ENCODE measurements around the gene RBBP6. TPM values are rescaled to one million over a fixed set of nuclear protein-coding genes. Genes with fewer than 3 reads are reported as not detected.

Gene RBBP6
- polyA plus RNA-seq, 2 of the 4 experiments (the other 2 are of a cell fraction), result 25.0 to 49.3 TPM

DNA sequence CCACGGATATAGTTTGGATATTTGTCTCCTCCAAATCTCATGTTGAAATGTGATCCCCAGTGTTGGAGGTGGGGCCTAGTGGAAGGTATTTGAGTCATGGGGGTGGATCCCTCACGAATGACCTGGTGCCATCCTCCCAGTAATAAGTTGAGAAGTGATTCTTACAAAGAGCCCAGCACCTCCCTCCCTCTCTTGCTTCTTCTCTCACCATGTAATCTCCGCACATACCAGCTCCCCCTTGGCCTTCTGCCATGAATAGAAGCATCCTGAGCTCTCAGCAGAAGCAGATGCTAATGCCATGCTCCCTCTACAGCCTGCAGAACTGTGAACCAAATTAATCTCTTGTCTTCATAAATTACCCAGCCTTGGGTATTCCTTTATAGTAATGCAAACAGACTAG, 41.9 kb upstream of the RBBP6 start:
- H3K4me1 ChIP-seq, result no peaks in the 10 kb centered on the region
- no peak for ATAC-seq
- TF ChIP-seq HDAC2 (IDR thresholded peaks at IDR 0.05) (no peak), JUNB (IDR thresholded peaks at IDR 0.05) (no peak), FOSB (CRISPR knock-in tag; IDR thresholded peaks at IDR 0.05) (no peak), MYC (IDR thresholded peaks at IDR 0.05; ENCODE audit: borderline replicate concordance, low read length) (no peak), EHMT2 (IDR thresholded peaks at IDR 0.05; ENCODE audit: low read depth) (no peak), CBX2 (IDR thresholded peaks at IDR 0.05; ENCODE audit: borderline replicate concordance, low read depth) (no peak), CEBPB (IDR thresholded peaks at IDR 0.05) (no peak), EHF (CRISPR knock-in tag; IDR thresholded peaks at IDR 0.05) (no peak), POLR2AphosphoS2 (conservative IDR thresholded peaks at IDR 0.05; ENCODE audit: low read length) (no peak), HEYL (CRISPR knock-in tag; IDR thresholded peaks at IDR 0.05) (no peak), TP53 (CRISPR knock-in tag; IDR thresholded peaks at IDR 0.05) (no peak), KDM5A (IDR thresholded peaks at IDR 0.05) (no peak), ESRRA (IDR thresholded peaks at IDR 0.05; ENCODE audit: borderline replicate concordance, low read length) (no peak)
- TF ChIP-seq, protein P1, sequence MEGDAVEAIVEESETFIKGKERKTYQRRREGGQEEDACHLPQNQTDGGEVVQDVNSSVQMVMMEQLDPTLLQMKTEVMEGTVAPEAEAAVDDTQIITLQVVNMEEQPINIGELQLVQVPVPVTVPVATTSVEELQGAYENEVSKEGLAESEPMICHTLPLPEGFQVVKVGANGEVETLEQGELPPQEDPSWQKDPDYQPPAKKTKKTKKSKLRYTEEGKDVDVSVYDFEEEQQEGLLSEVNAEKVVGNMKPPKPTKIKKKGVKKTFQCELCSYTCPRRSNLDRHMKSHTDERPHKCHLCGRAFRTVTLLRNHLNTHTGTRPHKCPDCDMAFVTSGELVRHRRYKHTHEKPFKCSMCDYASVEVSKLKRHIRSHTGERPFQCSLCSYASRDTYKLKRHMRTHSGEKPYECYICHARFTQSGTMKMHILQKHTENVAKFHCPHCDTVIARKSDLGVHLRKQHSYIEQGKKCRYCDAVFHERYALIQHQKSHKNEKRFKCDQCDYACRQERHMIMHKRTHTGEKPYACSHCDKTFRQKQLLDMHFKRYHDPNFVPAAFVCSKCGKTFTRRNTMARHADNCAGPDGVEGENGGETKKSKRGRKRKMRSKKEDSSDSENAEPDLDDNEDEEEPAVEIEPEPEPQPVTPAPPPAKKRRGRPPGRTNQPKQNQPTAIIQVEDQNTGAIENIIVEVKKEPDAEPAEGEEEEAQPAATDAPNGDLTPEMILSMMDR (IDR thresholded peaks at IDR 0.05), result no peak
- TF ChIP-seq, protein P2, sequence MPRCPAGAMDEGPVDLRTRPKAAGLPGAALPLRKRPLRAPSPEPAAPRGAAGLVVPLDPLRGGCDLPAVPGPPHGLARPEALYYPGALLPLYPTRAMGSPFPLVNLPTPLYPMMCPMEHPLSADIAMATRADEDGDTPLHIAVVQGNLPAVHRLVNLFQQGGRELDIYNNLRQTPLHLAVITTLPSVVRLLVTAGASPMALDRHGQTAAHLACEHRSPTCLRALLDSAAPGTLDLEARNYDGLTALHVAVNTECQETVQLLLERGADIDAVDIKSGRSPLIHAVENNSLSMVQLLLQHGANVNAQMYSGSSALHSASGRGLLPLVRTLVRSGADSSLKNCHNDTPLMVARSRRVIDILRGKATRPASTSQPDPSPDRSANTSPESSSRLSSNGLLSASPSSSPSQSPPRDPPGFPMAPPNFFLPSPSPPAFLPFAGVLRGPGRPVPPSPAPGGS (IDR thresholded peaks at IDR 0.05), result no peak
- TF ChIP-seq, protein P3, sequence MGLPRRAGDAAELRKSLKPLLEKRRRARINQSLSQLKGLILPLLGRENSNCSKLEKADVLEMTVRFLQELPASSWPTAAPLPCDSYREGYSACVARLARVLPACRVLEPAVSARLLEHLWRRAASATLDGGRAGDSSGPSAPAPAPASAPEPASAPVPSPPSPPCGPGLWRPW (IDR thresholded peaks at IDR 0.05), result no peak
- H3K27ac ChIP-seq, result no peak overlapping the region
- no peak for FAIRE-seq
- H3K4me3 ChIP-seq, result no peak overlapping the region
- no peak overlapping the region for H3K4me2 ChIP-seq
- 20% methylated on average over 3 of the region's 3 CpGs for whole genome bisulfite sequencing (ENCODE audit: missing lambda C conversion rate)
- POLR2A ChIA-PET, result no interaction called here
- CTCF ChIA-PET, result interaction anchor here (0.6 to 13.8 kb wide), 4 partner anchors 111 to 462 kb away, joined by 3 to 279 read pairs (median 8); no protein-coding TSS in a partner anchor
- no peak for DNase-seq (ENCODE audit: low read depth in 1 of 2, low spot score in 1 of 2)
- H3K9me3 ChIP-seq, result no peaks in the 10 kb centered on the region

- no peaks in the 10 kb centered on the region for H3K4me1 ChIP-seq
- ChIA-PET CTCF (interaction anchor here (0.6 to 13.8 kb wide), 14 partner anchors 9 to 576 kb away, joined by 3 to 279 read pairs (median 4); no protein-coding TSS in a partner anchor), POLR2A (no interaction called here)
- DNase-seq (ENCODE audit: low read depth in 1 of 2, low spot score in 1 of 2) (peak; percentile 50 to 57), FAIRE-seq (no peak), ATAC-seq (peak; percentile 91 to 92)
- no peaks in the 10 kb centered on the region for H3K9me3 ChIP-seq
- 11% methylated on average over 15 of the region's 15 CpGs for WGBS (ENCODE audit: missing lambda C conversion rate)
- no peak overlapping the region for H3K27ac ChIP-seq
- H3K4me3 ChIP-seq, result no peak overlapping the region
- no peak overlapping the region for H3K4me2 ChIP-seq
- TF ChIP-seq, protein P1 (IDR thresholded peaks at IDR 0.05), result peak; percentile 49
- TF ChIP-seq RAD21 (conservative IDR thresholded peaks at IDR 0.05 in 1 of 2, IDR thresholded peaks at IDR 0.05 in 1 of 2) (peak; percentile 70 to 86), RCOR1 (IDR thresholded peaks at IDR 0.05; ENCODE audit: low read depth, low read length) (no peak), CHD4 (IDR thresholded peaks at IDR 0.05; ENCODE audit: borderline replicate concordance) (no peak), SMC3 (IDR thresholded peaks at IDR 0.05) (peak; percentile 55)
These were observed 40.1 kb upstream of the RBBP6 start for GRCh38 chr16:24499193-24499814.

Measured in A549 (cell line).